K562 (cell line): ENCODE results near the gene ETV3. TPM values are rescaled to one million over a fixed set of nuclear protein-coding genes. Genes with fewer than 3 reads are reported as not detected.

Source experiments
- ATAC-seq: fragments of 200-7000 bp; cut with Tn5 transposase; 3 replicates; pipeline ENCODE4 v1.9.1; 2020; ENCODE audit warnings: moderate library complexity
- BruUV-seq: library from RNA; stranded (reverse); fragments of 400-500 nt; replicated peaks from 2 replicates; lab custom pipeline; 2021; lab: Mats Ljungman, UMichigan
- CTCF ChIA-PET: fragments of 300-600 bp; formaldehyde crosslinking; extraction: SDS; loops from one replicate; lab custom pipeline; 2021; ENCODE audit warnings: low intra/inter-chr PET ratio; lab: Yijun Ruan, JAX
- POLR2A ChIA-PET: fragments of 300-600, 350-650 bp; sonication (Branson Sonifier 250); formaldehyde crosslinking; extraction: SDS; loops from one replicate; lab custom pipeline; 2021; ENCODE audit warnings: antibody characterized with exemption, inconsistent platforms; lab: Yijun Ruan, JAX
- DNase-seq, 4 experiments: peaks; one replicate each; pipeline versions ENCODE4 v3.0.0 to v3.0.0-alpha.2; 2011 to 2018; ENCODE audit warnings: low spot score in 3 of 4, mixed read lengths in 3 of 4; ENCODE audit errors: extremely low read depth in 1 of 4
- FAIRE-seq: peaks from 2 replicates; lab custom pipeline; 2011; peaks lifted over from hg19 to GRCh38; lab: Jason Lieb, UNC
- H2AFZ ChIP-seq: 2 replicates; pipeline ENCODE4 v1.6.0; 2011; ENCODE audit warnings: low read depth, low read length, control low read depth, inconsistent platforms
- H3K27ac ChIP-seq: fragments of 200-600 bp; 3 replicates; pipeline ENCODE4 v1.8.0; 2011; ENCODE audit warnings: low read depth, mild to moderate bottlenecking, control low read depth, inconsistent platforms, low read length, moderate library complexity, mixed read lengths; ENCODE audit errors: extremely low read depth
- H3K27me3 ChIP-seq, 2 experiments: fragments of 300-600 bp in 1 of 2; 2 replicates in 1 of 2; 3 replicates in 1 of 2; pipeline versions ENCODE4 v1.6.0 to v1.8.0; 2011; ENCODE audit warnings: inconsistent platforms in 2 of 2, low read length in 2 of 2, mild to moderate bottlenecking in 1 of 2, mixed read lengths in 1 of 2, moderate library complexity in 1 of 2; ENCODE audit not compliant: control insufficient read depth in 2 of 2, insufficient read depth in 2 of 2
- H3K36me3 ChIP-seq: fragments of 300-600 bp; 3 replicates; pipeline ENCODE4 v1.8.0; 2011; ENCODE audit warnings: mild to moderate bottlenecking, low read length, inconsistent platforms; ENCODE audit not compliant: control insufficient read depth, insufficient read depth
- H3K4me1 ChIP-seq, 2 experiments: fragments of 200-600 bp in 1 of 2; replicated peaks in 1 of 2; 2 replicates in 1 of 2; 3 replicates in 1 of 2; pipeline versions ENCODE4 v1.5.1 to v1.8.0; 2011; ENCODE audit warnings: inconsistent platforms in 2 of 2, low read length in 2 of 2, mild to moderate bottlenecking in 1 of 2, mixed read lengths in 1 of 2, moderate library complexity in 1 of 2; ENCODE audit not compliant: control insufficient read depth in 2 of 2, insufficient read depth in 2 of 2
- H3K4me2 ChIP-seq: 2 replicates; pipeline ENCODE4 v1.6.1; 2011; ENCODE audit warnings: low read length, control low read depth, inconsistent platforms, mixed read lengths; ENCODE audit not compliant: insufficient read depth
- H3K4me3 ChIP-seq: fragments of 200-600 bp; sonication (generic), shearing (Covaris generic); 2 replicates; pipeline ENCODE4 v1.5.1; 2016; ENCODE audit warnings: control low read depth, inconsistent platforms
- H3K79me2 ChIP-seq: fragments of 200-600 bp; 3 replicates; pipeline ENCODE4 v1.8.0; 2011; ENCODE audit warnings: low read length, inconsistent platforms; ENCODE audit not compliant: control insufficient read depth, insufficient read depth
- H3K9ac ChIP-seq, 2 experiments: 2 replicates each; pipeline versions ENCODE4 v1.6.0 to v1.6.1; 2011; ENCODE audit warnings: low read depth in 2 of 2, low read length in 2 of 2, control low read depth in 1 of 2, inconsistent platforms in 1 of 2, mild to moderate bottlenecking in 1 of 2, mixed read lengths in 1 of 2; ENCODE audit not compliant: insufficient read depth in 1 of 2
- H3K9me1 ChIP-seq: one replicate; pipeline ENCODE4 v1.6.0; 2011; ENCODE audit warnings: inconsistent platforms, mild to moderate bottlenecking, low read length, moderate library complexity; ENCODE audit not compliant: control insufficient read depth, insufficient read depth
- H3K9me3 ChIP-seq: replicated peaks from 2 replicates; pipeline ENCODE4 v1.5.1; 2011; ENCODE audit warnings: low read depth, low read length, inconsistent platforms; ENCODE audit not compliant: control insufficient read depth, insufficient read depth
- H4K20me1 ChIP-seq: replicated peaks from 2 replicates; pipeline ENCODE4 v1.6.1; 2011; ENCODE audit warnings: low read length, inconsistent platforms, mixed read lengths; ENCODE audit not compliant: control insufficient read depth, insufficient read depth
- BCLAF1 ChIP-seq, 2 experiments: fragments of 450-650 bp in 1 of 2; IDR thresholded peaks; 2 replicates each; pipeline ENCODE4 v1.6.1; 2011 to 2017; ENCODE audit warnings: low read depth in 2 of 2, antibody characterized with exemption in 1 of 2, borderline replicate concordance in 1 of 2, low read length in 1 of 2, mild to moderate bottlenecking in 1 of 2, mixed read lengths in 1 of 2; ENCODE audit not compliant: control insufficient read depth in 1 of 2
- EHMT2 ChIP-seq: fragments of 450-650 bp; IDR thresholded peaks from 2 replicates; pipeline ENCODE4 v1.6.1; 2018; ENCODE audit warnings: antibody characterized with exemption
- FOXP4 ChIP-seq: sonication (generic); formaldehyde crosslinking; IDR thresholded peaks from 2 replicates; pipeline ENCODE4 v1.8.0; 2022; ENCODE audit warnings: mild to moderate bottlenecking, missing genetic modification reagents, borderline replicate concordance
- IRF1 ChIP-seq: sonication (generic); formaldehyde crosslinking; IDR thresholded peaks from 2 replicates; pipeline ENCODE4 v1.8.0; 2022; ENCODE audit warnings: missing genetic modification reagents, mild to moderate bottlenecking, borderline replicate concordance
- KHSRP ChIP-seq: fragments of 450-650 bp; IDR thresholded peaks from 2 replicates; pipeline ENCODE4 v1.6.1; 2017
- SREBF2 ChIP-seq: sonication (generic); formaldehyde crosslinking; IDR thresholded peaks from 2 replicates; pipeline ENCODE4 v1.4.0; 2020; ENCODE audit warnings: mild to moderate bottlenecking, missing genetic modification reagents
- ZNF644 ChIP-seq: fragments of 200-800 bp; sonication (Bioruptor generic); IDR thresholded peaks from 2 replicates; pipeline ENCODE4 v1.6.1; 2016; ENCODE audit warnings: low read depth, missing genetic modification characterization, missing compliant biosample characterization
- ZNF655 ChIP-seq: fragments of 250-450 bp; sonication (Bioruptor Pico); IDR thresholded peaks from 2 replicates; pipeline ENCODE4 v1.5.0; 2021
- WGBS: fragments of 100-300 bp; shearing (Covaris generic); methylation state at CpG from one replicate; pipeline ENCODE4 v1.1.6; 2016; ENCODE audit warnings: low coverage, mixed read lengths; ENCODE audit not compliant: insufficient coverage; ENCODE audit errors: missing lambda C conversion rate; 5-methylcytosine and 5-hydroxymethylcytosine counted together
- in situ Hi-C: fragments of 300-500 bp; cut with MboI; formaldehyde crosslinking; loops from 4 replicates; pipeline ENCODE4 v1.15.0; 2018; ENCODE audit warnings: inconsistent platforms, mixed read lengths
- intact Hi-C: fragments of 100-400 bp; cut with micrococcal nuclease; formaldehyde crosslinking; loops from 2 replicates; pipeline ENCODE4 v1.14.2; 2022
- polyA plus RNA-seq, 8 experiments: library from polyadenylated mRNA; depleted of rRNA in 4 of 8; stranded (reverse) in 5 of 8; unstranded in 3 of 8; fragments of >200 nt; fragmentation: Nextera tagmentation in 2 of 8; fragmentation: Illumina TruSeq in 1 of 8; extraction: Ambion mirVana in 2 of 8; extraction: Trizol in 1 of 8; gene quantifications; 2 replicates each; pipeline versions ENCODE4 v1.2.1 to v1.2.3, GENCODE V29; 2011 to 2014; ENCODE audit warnings: inconsistent platforms in 1 of 8, missing spikeins in 1 of 8
- total RNA-seq, 7 experiments: library from RNA; depleted of rRNA in 6 of 7; stranded (reverse); fragments of >200 nt in 6 of 7; fragmentation: Illumina TruSeq in 2 of 7; extraction: Trizol in 2 of 7; gene quantifications; 2 replicates each; pipeline versions ENCODE4 v1.2.1 to v1.2.3, GENCODE V29; 2011 to 2021; ENCODE audit warnings: low replicate concordance in 1 of 7

ETV3 gene
- total and polyA plus RNA-seq, 9 of the 15 experiments (the other 6 are each of a cell fraction or from before 2014, with no cell fraction given) = 3.1 to 16.0 (median 9.0) TPM

- Histone ChIP-seq H3K79me2 (no peaks in the 10 kb centered on the region), H3K4me2 (no peak overlapping the region), H3K9me3 (no peaks in the 10 kb centered on the region), H3K9me1 (no peaks in the 10 kb centered on the region), H3K4me3 (no peak overlapping the region), H3K27me3 (peaks cover 36 to 47% of the 10 kb centered on the region in 2 experiments), H3K36me3 (no peaks in the 10 kb centered on the region), H2AFZ (no peak overlapping the region), H3K9ac (no peak overlapping the region), H3K4me1 (peaks cover 0 to 4% of the 10 kb centered on the region in 2 experiments; a peak in 1 of 5 replicates), H3K27ac (no peak overlapping the region), H4K20me1 (no peaks in the 10 kb centered on the region)
- in situ Hi-C loops = loop anchor here (10.0 to 25.0 kb wide), 2 partner anchors 327 to 769 kb away; no protein-coding TSS in a partner anchor
- no TSS peak for BruUV-seq
- intact Hi-C loops = no loop called here
- TF ChIP-seq EHMT2 (no peak), ZNF644 (tag) (no peak), FOXP4 (no peak), ZNF655 (CRISPR knock-in tag) (no peak), SREBF2 (no peak), IRF1 (CRISPR knock-in tag) (no peak), KHSRP (no peak), BCLAF1 (IDR thresholded peaks at IDR 0.05; ENCODE audit: borderline replicate concordance in 1 of 2, control insufficient read depth in 1 of 2, low read depth in 2 of 2, low read length in 1 of 2) (no peak)
- FAIRE-seq = no peak
- no peak for ATAC-seq
- CTCF ChIA-PET = no interaction called here
- 1% methylated on average over 9 of the region's 9 CpGs for WGBS
- POLR2A ChIA-PET = no interaction called here
- no peak for DNase-seq
Observed at GRCh38 chr1:157168015-157168414, 29.8 kb upstream of the ETV3 start.
